Fibroblast of lung (primary cell): Measurements from ENCODE around the gene USP7.

ENCODE experiments used
- CTCF ChIP-seq, 2 donors: IDR thresholded peaks in 1 of 2; conservative IDR thresholded peaks in 1 of 2; 1 replicate in 1 of 2; 2 replicates in 1 of 2; pipeline ENCODE4 v1.5.1; 2011 to 2012; ENCODE audit warnings: low read length in 2 of 2, control low read depth in 1 of 2, inconsistent platforms in 1 of 2, low read depth in 1 of 2, mild to moderate bottlenecking in 1 of 2
- EZH2 ChIP-seq: IDR thresholded peaks from 2 replicates; pipeline ENCODE4 v1.5.1; 2012; ENCODE audit warnings: low read length, control low read depth, mild to moderate bottlenecking; ENCODE audit errors: missing control alignments

- TF ChIP-seq CTCF (conservative IDR thresholded peaks at IDR 0.05 in 1 of 2, IDR thresholded peaks at IDR 0.05 in 1 of 2; ENCODE audit: low read depth in 1 of 2, low read length in 2 of 2) (no peak), EZH2 (no peak)
Observed at GRCh38 chr16:8867932-8868415, 95.7 kb downstream of the USP7 start.
